Cardiac muscle cell (in vitro differentiated cells and primary cell): Measurements from ENCODE around the gene KY. TPM values are rescaled to one million over a fixed set of nuclear protein-coding genes. Genes with fewer than 3 reads are reported as not detected.

Experiments used
- DNase-seq, 2 donors: peaks; one replicate each; pipeline versions ENCODE4 v3.0.0 to v3.0.0-alpha.2; 2010 to 2017; ENCODE audit warnings: low read depth in 1 of 2, low spot score in 1 of 2
- H3K27ac ChIP-seq: fragments of 200-600 bp; sonication (generic); 2 replicates; pipeline ENCODE4 v1.5.1; 2016
- H3K27me3 ChIP-seq: fragments of 200-600 bp; sonication (generic); 2 replicates; pipeline ENCODE4 v1.6.0; 2016; ENCODE audit warnings: control low read depth
- H3K36me3 ChIP-seq: fragments of 200-600 bp; sonication (generic); 2 replicates; pipeline ENCODE4 v1.5.1; 2016; ENCODE audit warnings: control low read depth
- H3K4me1 ChIP-seq: fragments of 200-600 bp; sonication (generic); 2 replicates; pipeline ENCODE4 v1.8.1; 2017; ENCODE audit warnings: low read depth, mild to moderate bottlenecking, mixed run types
- H3K4me3 ChIP-seq: fragments of 200-600 bp; sonication (generic); 2 replicates; pipeline ENCODE4 v1.5.1; 2016; ENCODE audit warnings: mild to moderate bottlenecking
- H3K9me3 ChIP-seq: fragments of 200-600 bp; sonication (generic); 2 replicates; pipeline ENCODE4 v1.5.1; 2017; ENCODE audit warnings: low read depth, mild to moderate bottlenecking, control low read depth
- CTCF ChIP-seq: IDR thresholded peaks from 2 replicates; pipeline ENCODE4 v1.5.1; 2012; ENCODE audit warnings: low read depth, mild to moderate bottlenecking, low read length
- polyA plus RNA-seq: library from polyadenylated mRNA; unstranded; fragments of >200 nt; fragmentation: Nextera tagmentation; extraction: Ambion mirVana; gene quantifications from 2 replicates; pipeline ENCODE4 v1.2.1, GENCODE V29; 2016
- total RNA-seq: library from RNA; depleted of rRNA; stranded (reverse); fragments of >200 nt; gene quantifications from 2 replicates; pipeline ENCODE4 v1.2.3, GENCODE V29; 2016

Gene KY
- total and polyA plus RNA-seq, 2 experiments from 2014 or later: 0.35 to 1.2 TPM

- no peaks in the 10 kb centered on the region for H3K4me1 ChIP-seq
- H3K27ac ChIP-seq: no peak overlapping the region
- peaks cover 8% of the 10 kb centered on the region for H3K27me3 ChIP-seq
- no peaks in the 10 kb centered on the region for H3K9me3 ChIP-seq
- H3K4me3 ChIP-seq: no peak overlapping the region
- DNase-seq: peak in 1 of 2 donors; percentile 42
- no peak for TF ChIP-seq CTCF
- H3K36me3 ChIP-seq: no peaks in the 10 kb centered on the region
These were observed 29.0 kb downstream of the KY start for GRCh38 chr3:134621854-134622253.

GRCh38 chr3:134620476-134621115 lies 30.2 kb downstream of the KY start:
- H3K27me3 ChIP-seq: peaks cover 15% of the 10 kb centered on the region
- no peaks in the 10 kb centered on the region for H3K36me3 ChIP-seq
- no peak overlapping the region for H3K27ac ChIP-seq
- DNase-seq: no peak
- no peaks in the 10 kb centered on the region for H3K4me1 ChIP-seq
- H3K4me3 ChIP-seq: no peak overlapping the region
- no peaks in the 10 kb centered on the region for H3K9me3 ChIP-seq
- TF ChIP-seq CTCF: no peak

GRCh38 chr3:134619884-134620445 lies 30.9 kb downstream of the KY start:
- H3K9me3 ChIP-seq: no peaks in the 10 kb centered on the region
- H3K36me3 ChIP-seq: no peaks in the 10 kb centered on the region
- no peaks in the 10 kb centered on the region for H3K4me1 ChIP-seq
- no peak overlapping the region for H3K4me3 ChIP-seq
- TF ChIP-seq CTCF: no peak
- H3K27me3 ChIP-seq: peaks cover 13% of the 10 kb centered on the region
- H3K27ac ChIP-seq: no peak overlapping the region
- DNase-seq: no peak

GRCh38 chr3:134619301-134619615 lies 31.6 kb downstream of the KY start:
- no peaks in the 10 kb centered on the region for H3K36me3 ChIP-seq
- no peak for DNase-seq
- no peaks in the 10 kb centered on the region for H3K9me3 ChIP-seq
- H3K4me1 ChIP-seq: no peaks in the 10 kb centered on the region
- H3K27ac ChIP-seq: no peak overlapping the region
- H3K4me3 ChIP-seq: no peak overlapping the region
- TF ChIP-seq CTCF: no peak
- H3K27me3 ChIP-seq: peaks cover 13% of the 10 kb centered on the region

GRCh38 chr3:134618478-134619300 lies 32.1 kb downstream of the KY start:
- H3K4me3 ChIP-seq: no peak overlapping the region
- peaks cover 17% of the 10 kb centered on the region for H3K27me3 ChIP-seq
- H3K27ac ChIP-seq: no peak overlapping the region
- H3K4me1 ChIP-seq: no peaks in the 10 kb centered on the region
- DNase-seq: no peak
- no peaks in the 10 kb centered on the region for H3K36me3 ChIP-seq
- no peak for TF ChIP-seq CTCF
- H3K9me3 ChIP-seq: no peaks in the 10 kb centered on the region
